ENCODE results near the gene FBXW11. TPM values are rescaled to one million over a fixed set of nuclear protein-coding genes. Genes with fewer than 3 reads are reported as not detected.

The FBXW11 gene
- total and polyA plus RNA-seq, 10 of the 15 experiments (the other 5 are each of a cell fraction or from before 2014, with no cell fraction given): 4.3 to 61.5 (median 40.0) TPM

DNA sequence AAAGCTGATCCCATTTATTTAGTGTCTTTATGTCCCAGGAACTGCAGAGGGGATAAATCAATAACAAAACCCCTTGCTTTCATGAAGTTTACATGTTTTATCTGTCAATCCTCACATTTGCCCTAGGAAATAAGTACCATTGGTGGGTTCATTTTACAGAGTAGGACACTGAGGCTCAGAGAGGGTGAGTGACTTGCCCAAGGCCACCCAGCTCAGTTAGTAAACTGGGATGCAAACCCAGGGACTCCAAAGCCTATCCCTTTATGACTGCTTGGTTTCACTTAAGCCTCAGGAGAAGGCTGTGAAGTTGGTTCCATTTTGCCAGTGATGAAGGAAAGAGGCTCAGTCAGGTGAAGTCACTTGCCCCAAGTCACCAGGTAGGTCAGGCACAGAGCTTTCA is 168.9 kb downstream of the FBXW11 start:
- Histone ChIP-seq H3K27me3 (replicated peaks in 1 of 2; ENCODE audit: control insufficient read depth in 2 of 2, insufficient read depth in 2 of 2, low read length in 1 of 2) (no peaks in the 10 kb centered on the region), H3K9me3 (replicated peaks; ENCODE audit: control insufficient read depth, insufficient read depth, low read length) (no peaks in the 10 kb centered on the region), H3K4me2 (ENCODE audit: control insufficient read depth, insufficient read depth) (no peak overlapping the region), H4K20me1 (ENCODE audit: control insufficient read depth, insufficient read depth) (no peaks in the 10 kb centered on the region), H3K9ac (ENCODE audit: control insufficient read depth, insufficient read depth, low read length) (no peak overlapping the region), H3K4me1 (ENCODE audit: control insufficient read depth, insufficient read depth, low read length) (no peaks in the 10 kb centered on the region), H3K36me3 (ENCODE audit: control insufficient read depth in 2 of 2, insufficient read depth in 2 of 2, low read length in 1 of 2) (no peaks in the 10 kb centered on the region), H3K4me3 (no peak overlapping the region), H3K79me2 (ENCODE audit: control insufficient read depth, insufficient read depth, low read length) (no peaks in the 10 kb centered on the region), H3K27ac (ENCODE audit: control insufficient read depth, insufficient read depth) (no peak overlapping the region), H2AFZ (ENCODE audit: control insufficient read depth, low read depth, low read length) (no peak overlapping the region)
- SMC1A ChIA-PET (ENCODE audit: uncharacterized antibody, unreplicated experiment): no interaction called here
- no peak for ATAC-seq
- in situ Hi-C loops (cut with MboI): no loop called here
- no peak for DNase-seq (ENCODE audit: low read depth, low spot score)
- FAIRE-seq: no peak
- no peak for TF ChIP-seq MTA3 (IDR thresholded peaks at IDR 0.05; ENCODE audit: borderline replicate concordance, low read length)
- TF ChIP-seq PAX8 (IDR thresholded peaks at IDR 0.05): no peak
- TF ChIP-seq DPF2 (IDR thresholded peaks at IDR 0.05): no peak
- intact Hi-C loops (cut with micrococcal nuclease; ENCODE audit: unreplicated experiment): no loop called here
- BruUV-seq (replicated peaks): no TSS peak
- CTCF ChIA-PET: interaction anchor here (0.6 kb wide), 1 partner anchor 45 kb away, joined by 4 read pairs; no protein-coding TSS in a partner anchor
- POLR2A ChIA-PET: no interaction called here
- RAD21 ChIA-PET (ENCODE audit: unreplicated experiment): no interaction called here

- no peak overlapping the region for H3K4me2 ChIP-seq (ENCODE audit: control insufficient read depth, insufficient read depth)
- intact Hi-C loops (cut with micrococcal nuclease; ENCODE audit: unreplicated experiment): no loop called here
- 65% methylated on average over 7 of the region's 7 CpGs for WGBS (ENCODE audit: insufficient coverage, insufficient replicate concordance, low lambda C conversion rate, missing lambda C conversion rate)
- H4K20me1 ChIP-seq (ENCODE audit: control insufficient read depth, insufficient read depth): no peaks in the 10 kb centered on the region
- no peak overlapping the region for H2AFZ ChIP-seq (ENCODE audit: control insufficient read depth, low read depth, low read length)
- in situ Hi-C loops (cut with MboI): no loop called here
- FAIRE-seq (no peak), DNase-seq (ENCODE audit: low read depth, low spot score) (no peak), ATAC-seq (no peak)
- BruUV-seq (replicated peaks): no TSS peak
- no peak overlapping the region for H3K27ac ChIP-seq (ENCODE audit: control insufficient read depth, insufficient read depth)
- no peaks in the 10 kb centered on the region for H3K27me3 ChIP-seq (replicated peaks in 1 of 2; ENCODE audit: control insufficient read depth in 2 of 2, insufficient read depth in 2 of 2, low read length in 1 of 2)
- no peaks in the 10 kb centered on the region for H3K4me1 ChIP-seq (ENCODE audit: control insufficient read depth, insufficient read depth, low read length)
- SMC1A ChIA-PET (ENCODE audit: uncharacterized antibody, unreplicated experiment): no interaction called here
- H3K79me2 ChIP-seq (ENCODE audit: control insufficient read depth, insufficient read depth, low read length): no peaks in the 10 kb centered on the region
- POLR2A ChIA-PET: no interaction called here
- CTCF ChIA-PET: no interaction called here
- H3K4me3 ChIP-seq: no peak overlapping the region
- no peak overlapping the region for H3K9ac ChIP-seq (ENCODE audit: control insufficient read depth, insufficient read depth, low read length)
- no peaks in the 10 kb centered on the region for H3K36me3 ChIP-seq (ENCODE audit: control insufficient read depth in 2 of 2, insufficient read depth in 2 of 2, low read length in 1 of 2)
- no peaks in the 10 kb centered on the region for H3K9me3 ChIP-seq (replicated peaks; ENCODE audit: control insufficient read depth, insufficient read depth, low read length)
- RAD21 ChIA-PET (ENCODE audit: unreplicated experiment): no interaction called here
- TF ChIP-seq LARP7 (IDR thresholded peaks at IDR 0.05) (no peak), HDGF (IDR thresholded peaks at IDR 0.05) (no peak), CHD1 (IDR thresholded peaks at IDR 0.05; ENCODE audit: low read depth, low read length) (no peak), ZNF384 (IDR thresholded peaks at IDR 0.05; ENCODE audit: borderline replicate concordance, low read depth, low read length) (no peak), FOS (IDR thresholded peaks at IDR 0.05; ENCODE audit: borderline replicate concordance, extremely low read depth, insufficient read length) (no peak), SP1 (IDR thresholded peaks at IDR 0.05; ENCODE audit: low read depth, low read length) (no peak), ESRRA (IDR thresholded peaks at IDR 0.05; ENCODE audit: low read length) (no peak), SREBF1 (IDR thresholded peaks at IDR 0.05; ENCODE audit: low read length) (no peak), HDAC2 (IDR thresholded peaks at IDR 0.05) (no peak), SMAD5 (IDR thresholded peaks at IDR 0.05; ENCODE audit: low read depth) (no peak), RUNX3 (IDR thresholded peaks at IDR 0.05; ENCODE audit: low read length) (no peak), SREBF2 (IDR thresholded peaks at IDR 0.05; ENCODE audit: low read length) (no peak), KAT2A (conservative IDR thresholded peaks at IDR 0.05; ENCODE audit: control insufficient read depth, low read depth, low read length) (no peak)
- TF ChIP-seq, protein P1, sequence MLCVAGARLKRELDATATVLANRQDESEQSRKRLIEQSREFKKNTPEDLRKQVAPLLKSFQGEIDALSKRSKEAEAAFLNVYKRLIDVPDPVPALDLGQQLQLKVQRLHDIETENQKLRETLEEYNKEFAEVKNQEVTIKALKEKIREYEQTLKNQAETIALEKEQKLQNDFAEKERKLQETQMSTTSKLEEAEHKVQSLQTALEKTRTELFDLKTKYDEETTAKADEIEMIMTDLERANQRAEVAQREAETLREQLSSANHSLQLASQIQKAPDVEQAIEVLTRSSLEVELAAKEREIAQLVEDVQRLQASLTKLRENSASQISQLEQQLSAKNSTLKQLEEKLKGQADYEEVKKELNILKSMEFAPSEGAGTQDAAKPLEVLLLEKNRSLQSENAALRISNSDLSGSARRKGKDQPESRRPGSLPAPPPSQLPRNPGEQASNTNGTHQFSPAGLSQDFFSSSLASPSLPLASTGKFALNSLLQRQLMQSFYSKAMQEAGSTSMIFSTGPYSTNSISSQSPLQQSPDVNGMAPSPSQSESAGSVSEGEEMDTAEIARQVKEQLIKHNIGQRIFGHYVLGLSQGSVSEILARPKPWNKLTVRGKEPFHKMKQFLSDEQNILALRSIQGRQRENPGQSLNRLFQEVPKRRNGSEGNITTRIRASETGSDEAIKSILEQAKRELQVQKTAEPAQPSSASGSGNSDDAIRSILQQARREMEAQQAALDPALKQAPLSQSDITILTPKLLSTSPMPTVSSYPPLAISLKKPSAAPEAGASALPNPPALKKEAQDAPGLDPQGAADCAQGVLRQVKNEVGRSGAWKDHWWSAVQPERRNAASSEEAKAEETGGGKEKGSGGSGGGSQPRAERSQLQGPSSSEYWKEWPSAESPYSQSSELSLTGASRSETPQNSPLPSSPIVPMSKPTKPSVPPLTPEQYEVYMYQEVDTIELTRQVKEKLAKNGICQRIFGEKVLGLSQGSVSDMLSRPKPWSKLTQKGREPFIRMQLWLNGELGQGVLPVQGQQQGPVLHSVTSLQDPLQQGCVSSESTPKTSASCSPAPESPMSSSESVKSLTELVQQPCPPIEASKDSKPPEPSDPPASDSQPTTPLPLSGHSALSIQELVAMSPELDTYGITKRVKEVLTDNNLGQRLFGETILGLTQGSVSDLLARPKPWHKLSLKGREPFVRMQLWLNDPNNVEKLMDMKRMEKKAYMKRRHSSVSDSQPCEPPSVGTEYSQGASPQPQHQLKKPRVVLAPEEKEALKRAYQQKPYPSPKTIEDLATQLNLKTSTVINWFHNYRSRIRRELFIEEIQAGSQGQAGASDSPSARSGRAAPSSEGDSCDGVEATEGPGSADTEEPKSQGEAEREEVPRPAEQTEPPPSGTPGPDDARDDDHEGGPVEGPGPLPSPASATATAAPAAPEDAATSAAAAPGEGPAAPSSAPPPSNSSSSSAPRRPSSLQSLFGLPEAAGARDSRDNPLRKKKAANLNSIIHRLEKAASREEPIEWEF (IDR thresholded peaks at IDR 0.05; ENCODE audit: insufficient replicate concordance, low read depth, low read length): no peak
Observed at GRCh38 chr5:171835066-171835465, 171.4 kb downstream of the FBXW11 start.
